HepG2 (cell line): ENCODE data around the gene DVL3. TPM values are rescaled to one million over a fixed set of nuclear protein-coding genes. Genes with fewer than 3 reads are reported as not detected.

Experiments
- HCFC1 ChIP-seq: fragments of 150-350 bp; IDR thresholded peaks from 2 replicates; pipeline ENCODE4 v1.6.1; 2014; ENCODE audit warnings: low read depth, low read length
- HMG20A ChIP-seq: IDR thresholded peaks from 2 replicates; pipeline ENCODE4 v1.6.1; 2016; ENCODE audit warnings: borderline replicate concordance
- HNRNPK ChIP-seq: fragments of 200-400 bp; formaldehyde crosslinking; IDR thresholded peaks from 2 replicates; pipeline ENCODE4 v1.6.1; 2018; ENCODE audit warnings: low read length, low read depth, moderate library complexity, mild to moderate bottlenecking; ENCODE audit not compliant: poor library complexity, severe bottlenecking
- NBN ChIP-seq: fragments of 450-650 bp; conservative IDR thresholded peaks from 2 replicates; pipeline ENCODE4 v1.6.1; 2017
- PTBP1 ChIP-seq: fragments of 200-400 bp; formaldehyde crosslinking; IDR thresholded peaks from 2 replicates; pipeline ENCODE4 v1.6.1; 2018; ENCODE audit warnings: low read length, low read depth; ENCODE audit not compliant: poor library complexity, severe bottlenecking
- ZFY ChIP-seq: sonication (generic); formaldehyde crosslinking; IDR thresholded peaks from 2 replicates; pipeline ENCODE4 v1.4.0; 2020; ENCODE audit warnings: missing genetic modification reagents
- ZNF496 ChIP-seq: sonication (generic); formaldehyde crosslinking; IDR thresholded peaks from 2 replicates; pipeline ENCODE4 v1.8.1; 2023; ENCODE audit warnings: mild to moderate bottlenecking, moderate library complexity, missing genetic modification reagents; ENCODE audit not compliant: insufficient replicate concordance
- ZNF678 ChIP-seq: sonication (generic); formaldehyde crosslinking; IDR thresholded peaks from 2 replicates; pipeline ENCODE4 v1.4.0; 2020; ENCODE audit warnings: mild to moderate bottlenecking, missing genetic modification reagents
- polyA plus RNA-seq, 8 experiments: library from polyadenylated mRNA; depleted of rRNA in 3 of 8; stranded (reverse) in 7 of 8; unstranded in 1 of 8; fragments of >200 nt; fragmentation: Illumina TruSeq in 4 of 8; extraction: Trizol in 4 of 8; gene quantifications; 2 replicates each; pipeline versions ENCODE4 v1.2.1 to v1.2.3, GENCODE V29; 2011 to 2016; ENCODE audit warnings: low read depth in 4 of 8, missing spikeins in 1 of 8, mixed read lengths in 1 of 8; ENCODE audit not compliant: insufficient read depth in 1 of 8
- total RNA-seq, 5 experiments: library from RNA; depleted of rRNA; stranded (reverse); fragments of >200 nt; fragmentation: Illumina TruSeq; extraction: Trizol; gene quantifications; 2 replicates each; pipeline ENCODE4 v1.2.3, GENCODE V29; 2016; ENCODE audit warnings: low read depth in 1 of 5
- TF ChIP-seq, protein P1 (sequence below): sonication (generic); formaldehyde crosslinking; IDR thresholded peaks from 2 replicates; pipeline ENCODE4 v1.9.0; 2021; ENCODE audit warnings: missing genetic modification reagents, mild to moderate bottlenecking, borderline replicate concordance
- TF ChIP-seq, protein P2 (sequence below): sonication (generic); formaldehyde crosslinking; IDR thresholded peaks from 2 replicates; pipeline ENCODE4 v1.8.1; 2023; ENCODE audit warnings: missing genetic modification reagents, mild to moderate bottlenecking, borderline replicate concordance
- TF ChIP-seq, protein P3 (sequence below): sonication (generic); formaldehyde crosslinking; IDR thresholded peaks from 2 replicates; pipeline ENCODE4 v1.4.0; 2020; ENCODE audit warnings: mild to moderate bottlenecking, missing genetic modification reagents, borderline replicate concordance
- TF ChIP-seq, protein P4 (sequence below): sonication (generic); formaldehyde crosslinking; IDR thresholded peaks from 2 replicates; pipeline ENCODE4 v1.5.1; 2020; ENCODE audit warnings: mild to moderate bottlenecking, moderate library complexity, missing genetic modification reagents
- TF ChIP-seq, protein P5 (sequence below): sonication (generic); formaldehyde crosslinking; IDR thresholded peaks from 2 replicates; pipeline ENCODE4 v1.5.1; 2020; ENCODE audit warnings: missing genetic modification reagents, mild to moderate bottlenecking, borderline replicate concordance
- TF ChIP-seq, protein P6 (sequence below): sonication (generic); formaldehyde crosslinking; IDR thresholded peaks from 2 replicates; pipeline ENCODE4 v1.5.1; 2020; ENCODE audit warnings: mild to moderate bottlenecking, missing genetic modification reagents

The DVL3 gene
- total and polyA plus RNA-seq, 2 of the 13 experiments (the other 11 are each of a cell fraction or from before 2014, with no cell fraction given): 29.0 to 36.1 TPM

DNA sequence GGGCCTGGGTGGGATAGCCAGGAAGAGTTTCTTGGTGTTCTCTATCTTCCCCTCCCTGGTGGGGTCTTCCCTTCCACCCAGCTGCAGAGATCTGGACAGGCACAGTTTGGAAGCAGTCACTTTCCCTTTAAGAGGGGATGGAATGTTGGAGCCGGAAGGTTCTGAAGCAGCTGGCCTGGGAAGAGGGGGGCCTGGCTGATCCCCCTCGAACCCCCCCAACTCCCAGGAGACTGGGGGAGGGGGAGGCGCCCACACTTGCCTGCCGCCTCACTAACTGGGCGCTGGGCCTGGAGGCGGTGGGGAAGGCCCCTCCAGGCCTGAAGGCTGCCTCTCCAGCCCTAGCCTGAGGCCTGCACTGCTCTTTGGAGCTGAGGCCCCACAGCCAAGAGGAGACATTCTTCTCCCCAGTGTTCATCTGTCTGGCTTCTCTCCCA lies 1.4 kb downstream of the DVL3 start (continued):
- TF ChIP-seq ZNF678 (CRISPR knock-in tag): no peak
- TF ChIP-seq ZNF496 (CRISPR knock-in tag): no peak
- TF ChIP-seq, protein P1, sequence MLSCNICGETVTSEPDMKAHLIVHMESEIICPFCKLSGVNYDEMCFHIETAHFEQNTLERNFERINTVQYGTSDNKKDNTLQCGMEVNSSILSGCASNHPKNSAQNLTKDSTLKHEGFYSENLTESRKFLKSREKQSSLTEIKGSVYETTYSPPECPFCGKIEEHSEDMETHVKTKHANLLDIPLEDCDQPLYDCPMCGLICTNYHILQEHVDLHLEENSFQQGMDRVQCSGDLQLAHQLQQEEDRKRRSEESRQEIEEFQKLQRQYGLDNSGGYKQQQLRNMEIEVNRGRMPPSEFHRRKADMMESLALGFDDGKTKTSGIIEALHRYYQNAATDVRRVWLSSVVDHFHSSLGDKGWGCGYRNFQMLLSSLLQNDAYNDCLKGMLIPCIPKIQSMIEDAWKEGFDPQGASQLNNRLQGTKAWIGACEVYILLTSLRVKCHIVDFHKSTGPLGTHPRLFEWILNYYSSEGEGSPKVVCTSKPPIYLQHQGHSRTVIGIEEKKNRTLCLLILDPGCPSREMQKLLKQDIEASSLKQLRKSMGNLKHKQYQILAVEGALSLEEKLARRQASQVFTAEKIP (CRISPR knock-in tag): no peak
- no peak for TF ChIP-seq HMG20A (CRISPR knock-in tag)
- TF ChIP-seq NBN: no peak
- TF ChIP-seq, protein P2, sequence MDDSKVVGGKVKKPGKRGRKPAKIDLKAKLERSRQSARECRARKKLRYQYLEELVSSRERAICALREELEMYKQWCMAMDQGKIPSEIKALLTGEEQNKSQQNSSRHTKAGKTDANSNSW (CRISPR knock-in tag): 0 out of 2 replicates have a peak, but pooled peaks have one; percentile 28
- TF ChIP-seq, protein P3, sequence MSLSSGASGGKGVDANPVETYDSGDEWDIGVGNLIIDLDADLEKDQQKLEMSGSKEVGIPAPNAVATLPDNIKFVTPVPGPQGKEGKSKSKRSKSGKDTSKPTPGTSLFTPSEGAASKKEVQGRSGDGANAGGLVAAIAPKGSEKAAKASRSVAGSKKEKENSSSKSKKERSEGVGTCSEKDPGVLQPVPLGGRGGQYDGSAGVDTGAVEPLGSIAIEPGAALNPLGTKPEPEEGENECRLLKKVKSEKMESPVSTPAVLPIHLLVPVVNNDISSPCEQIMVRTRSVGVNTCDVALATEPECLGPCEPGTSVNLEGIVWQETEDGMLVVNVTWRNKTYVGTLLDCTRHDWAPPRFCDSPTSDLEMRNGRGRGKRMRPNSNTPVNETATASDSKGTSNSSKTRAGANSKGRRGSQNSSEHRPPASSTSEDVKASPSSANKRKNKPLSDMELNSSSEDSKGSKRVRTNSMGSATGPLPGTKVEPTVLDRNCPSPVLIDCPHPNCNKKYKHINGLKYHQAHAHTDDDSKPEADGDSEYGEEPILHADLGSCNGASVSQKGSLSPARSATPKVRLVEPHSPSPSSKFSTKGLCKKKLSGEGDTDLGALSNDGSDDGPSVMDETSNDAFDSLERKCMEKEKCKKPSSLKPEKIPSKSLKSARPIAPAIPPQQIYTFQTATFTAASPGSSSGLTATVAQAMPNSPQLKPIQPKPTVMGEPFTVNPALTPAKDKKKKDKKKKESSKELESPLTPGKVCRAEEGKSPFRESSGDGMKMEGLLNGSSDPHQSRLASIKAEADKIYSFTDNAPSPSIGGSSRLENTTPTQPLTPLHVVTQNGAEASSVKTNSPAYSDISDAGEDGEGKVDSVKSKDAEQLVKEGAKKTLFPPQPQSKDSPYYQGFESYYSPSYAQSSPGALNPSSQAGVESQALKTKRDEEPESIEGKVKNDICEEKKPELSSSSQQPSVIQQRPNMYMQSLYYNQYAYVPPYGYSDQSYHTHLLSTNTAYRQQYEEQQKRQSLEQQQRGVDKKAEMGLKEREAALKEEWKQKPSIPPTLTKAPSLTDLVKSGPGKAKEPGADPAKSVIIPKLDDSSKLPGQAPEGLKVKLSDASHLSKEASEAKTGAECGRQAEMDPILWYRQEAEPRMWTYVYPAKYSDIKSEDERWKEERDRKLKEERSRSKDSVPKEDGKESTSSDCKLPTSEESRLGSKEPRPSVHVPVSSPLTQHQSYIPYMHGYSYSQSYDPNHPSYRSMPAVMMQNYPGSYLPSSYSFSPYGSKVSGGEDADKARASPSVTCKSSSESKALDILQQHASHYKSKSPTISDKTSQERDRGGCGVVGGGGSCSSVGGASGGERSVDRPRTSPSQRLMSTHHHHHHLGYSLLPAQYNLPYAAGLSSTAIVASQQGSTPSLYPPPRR (CRISPR knock-in tag): no peak
- TF ChIP-seq, protein P4, sequence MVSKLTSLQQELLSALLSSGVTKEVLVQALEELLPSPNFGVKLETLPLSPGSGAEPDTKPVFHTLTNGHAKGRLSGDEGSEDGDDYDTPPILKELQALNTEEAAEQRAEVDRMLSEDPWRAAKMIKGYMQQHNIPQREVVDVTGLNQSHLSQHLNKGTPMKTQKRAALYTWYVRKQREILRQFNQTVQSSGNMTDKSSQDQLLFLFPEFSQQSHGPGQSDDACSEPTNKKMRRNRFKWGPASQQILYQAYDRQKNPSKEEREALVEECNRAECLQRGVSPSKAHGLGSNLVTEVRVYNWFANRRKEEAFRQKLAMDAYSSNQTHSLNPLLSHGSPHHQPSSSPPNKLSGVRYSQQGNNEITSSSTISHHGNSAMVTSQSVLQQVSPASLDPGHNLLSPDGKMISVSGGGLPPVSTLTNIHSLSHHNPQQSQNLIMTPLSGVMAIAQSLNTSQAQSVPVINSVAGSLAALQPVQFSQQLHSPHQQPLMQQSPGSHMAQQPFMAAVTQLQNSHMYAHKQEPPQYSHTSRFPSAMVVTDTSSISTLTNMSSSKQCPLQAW (CRISPR knock-in tag): no peak
- no peak for TF ChIP-seq PTBP1
- no peak for TF ChIP-seq HNRNPK
- peak; percentile 77 for TF ChIP-seq ZFY
- TF ChIP-seq, protein P5, sequence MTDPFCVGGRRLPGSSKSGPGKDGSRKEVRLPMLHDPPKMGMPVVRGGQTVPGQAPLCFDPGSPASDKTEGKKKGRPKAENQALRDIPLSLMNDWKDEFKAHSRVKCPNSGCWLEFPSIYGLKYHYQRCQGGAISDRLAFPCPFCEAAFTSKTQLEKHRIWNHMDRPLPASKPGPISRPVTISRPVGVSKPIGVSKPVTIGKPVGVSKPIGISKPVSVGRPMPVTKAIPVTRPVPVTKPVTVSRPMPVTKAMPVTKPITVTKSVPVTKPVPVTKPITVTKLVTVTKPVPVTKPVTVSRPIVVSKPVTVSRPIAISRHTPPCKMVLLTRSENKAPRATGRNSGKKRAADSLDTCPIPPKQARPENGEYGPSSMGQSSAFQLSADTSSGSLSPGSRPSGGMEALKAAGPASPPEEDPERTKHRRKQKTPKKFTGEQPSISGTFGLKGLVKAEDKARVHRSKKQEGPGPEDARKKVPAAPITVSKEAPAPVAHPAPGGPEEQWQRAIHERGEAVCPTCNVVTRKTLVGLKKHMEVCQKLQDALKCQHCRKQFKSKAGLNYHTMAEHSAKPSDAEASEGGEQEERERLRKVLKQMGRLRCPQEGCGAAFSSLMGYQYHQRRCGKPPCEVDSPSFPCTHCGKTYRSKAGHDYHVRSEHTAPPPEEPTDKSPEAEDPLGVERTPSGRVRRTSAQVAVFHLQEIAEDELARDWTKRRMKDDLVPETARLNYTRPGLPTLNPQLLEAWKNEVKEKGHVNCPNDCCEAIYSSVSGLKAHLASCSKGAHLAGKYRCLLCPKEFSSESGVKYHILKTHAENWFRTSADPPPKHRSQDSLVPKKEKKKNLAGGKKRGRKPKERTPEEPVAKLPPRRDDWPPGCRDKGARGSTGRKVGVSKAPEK: no peak
- TF ChIP-seq, protein P6, sequence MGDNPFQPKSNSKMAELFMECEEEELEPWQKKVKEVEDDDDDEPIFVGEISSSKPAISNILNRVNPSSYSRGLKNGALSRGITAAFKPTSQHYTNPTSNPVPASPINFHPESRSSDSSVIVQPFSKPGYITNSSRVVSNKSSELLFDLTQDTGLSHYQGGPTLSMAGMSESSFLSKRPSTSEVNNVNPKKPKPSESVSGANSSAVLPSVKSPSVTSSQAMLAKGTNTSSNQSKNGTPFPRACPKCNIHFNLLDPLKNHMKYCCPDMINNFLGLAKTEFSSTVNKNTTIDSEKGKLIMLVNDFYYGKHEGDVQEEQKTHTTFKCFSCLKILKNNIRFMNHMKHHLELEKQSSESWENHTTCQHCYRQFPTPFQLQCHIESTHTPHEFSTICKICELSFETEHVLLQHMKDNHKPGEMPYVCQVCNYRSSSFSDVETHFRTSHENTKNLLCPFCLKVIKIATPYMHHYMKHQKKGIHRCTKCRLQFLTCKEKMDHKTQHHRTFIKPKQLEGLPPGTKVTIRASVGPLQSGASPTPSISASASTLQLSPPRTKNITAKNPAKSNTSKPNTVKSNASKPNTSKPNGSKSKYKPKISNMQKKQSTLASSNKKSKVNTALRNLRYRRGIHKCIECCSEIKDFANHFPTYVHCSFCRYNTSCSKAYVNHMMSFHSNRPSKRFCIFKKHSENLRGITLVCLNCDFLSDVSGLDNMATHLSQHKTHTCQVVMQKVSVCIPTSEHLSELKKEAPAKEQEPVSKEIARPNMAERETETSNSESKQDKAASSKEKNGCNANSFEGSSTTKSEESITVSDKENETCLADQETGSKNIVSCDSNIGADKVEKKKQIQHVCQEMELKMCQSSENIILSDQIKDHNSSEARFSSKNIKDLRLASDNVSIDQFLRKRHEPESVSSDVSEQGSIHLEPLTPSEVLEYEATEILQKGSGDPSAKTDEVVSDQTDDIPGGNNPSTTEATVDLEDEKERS (CRISPR knock-in tag): peak; percentile 51; the same call in 1 of the 2 replicates
- no peak for TF ChIP-seq HCFC1
